Fibroblast of villous mesenchyme (primary cell): ENCODE measurements around the gene DGKG. TPM values are rescaled to one million over a fixed set of nuclear protein-coding genes. Genes with fewer than 3 reads are reported as not detected.
A peak's percentile ranks its signal among the peaks of the same experiment; 100 is the strongest.

Experiments used
- DNase-seq: peaks from one replicate; pipeline ENCODE4 v3.0.0-alpha.2; 2010; ENCODE audit warnings: low read depth
- H3K4me3 ChIP-seq: 2 replicates; pipeline ENCODE4 v1.5.1; 2011; ENCODE audit warnings: low read depth, mild to moderate bottlenecking, low read length
- total RNA-seq: library from RNA; depleted of rRNA; stranded (reverse); fragments of >200 nt; gene quantifications from 2 replicates; pipeline ENCODE4 v1.2.3, GENCODE V29; 2012
- TF ChIP-seq, protein P1 (sequence below): IDR thresholded peaks from 2 replicates; pipeline ENCODE4 v1.5.1; 2012; ENCODE audit warnings: low read depth, mild to moderate bottlenecking, low read length; ENCODE audit not compliant: insufficient read depth

DGKG gene
- total RNA-seq, 1 donor, result under 0.01 TPM

DNA sequence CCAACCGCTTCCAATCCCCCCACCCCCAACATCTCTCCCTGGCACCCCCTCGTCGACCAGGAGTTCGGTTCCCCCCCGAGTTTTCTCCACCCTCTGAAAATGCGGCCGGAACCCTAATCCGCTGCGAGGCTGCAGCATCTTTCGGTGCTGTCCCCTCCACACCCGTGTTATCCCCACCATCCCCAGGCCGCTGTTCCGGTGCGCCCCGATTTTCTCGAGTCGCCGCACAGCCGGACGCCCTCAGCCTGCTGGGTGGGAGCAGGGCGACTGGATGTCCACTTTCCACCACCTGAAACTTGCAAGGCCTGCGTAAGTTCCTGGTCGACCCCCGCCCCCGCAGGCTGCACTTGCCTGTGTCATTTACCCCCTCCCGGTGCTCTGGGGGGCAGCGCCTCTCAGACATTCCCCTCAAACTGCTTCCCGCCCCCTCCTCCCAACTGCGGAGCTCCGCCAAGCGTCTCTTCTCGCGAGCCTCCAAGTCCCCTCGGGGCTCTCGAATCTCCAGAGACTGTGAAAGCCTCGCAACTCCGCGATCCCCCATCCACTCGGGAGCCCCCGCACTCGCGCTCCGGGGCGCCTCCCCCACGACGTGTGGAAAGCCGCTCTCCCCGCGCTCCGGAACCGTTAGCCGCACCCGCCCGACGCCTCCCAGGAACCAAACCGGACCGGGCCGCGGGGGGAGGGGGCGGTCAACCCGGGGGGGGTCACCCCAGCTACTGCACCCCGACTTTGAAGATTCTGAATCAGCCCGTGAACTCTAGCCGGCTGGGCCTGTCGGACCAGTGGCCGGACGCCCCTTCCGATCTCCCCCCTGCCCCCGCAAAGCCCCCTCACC, 253.7 kb downstream of the DGKG start:
- peak; percentile 71 for DNase-seq
- peak overlapping the region; percentile 95 for H3K4me3 ChIP-seq
- TF ChIP-seq, protein P1, sequence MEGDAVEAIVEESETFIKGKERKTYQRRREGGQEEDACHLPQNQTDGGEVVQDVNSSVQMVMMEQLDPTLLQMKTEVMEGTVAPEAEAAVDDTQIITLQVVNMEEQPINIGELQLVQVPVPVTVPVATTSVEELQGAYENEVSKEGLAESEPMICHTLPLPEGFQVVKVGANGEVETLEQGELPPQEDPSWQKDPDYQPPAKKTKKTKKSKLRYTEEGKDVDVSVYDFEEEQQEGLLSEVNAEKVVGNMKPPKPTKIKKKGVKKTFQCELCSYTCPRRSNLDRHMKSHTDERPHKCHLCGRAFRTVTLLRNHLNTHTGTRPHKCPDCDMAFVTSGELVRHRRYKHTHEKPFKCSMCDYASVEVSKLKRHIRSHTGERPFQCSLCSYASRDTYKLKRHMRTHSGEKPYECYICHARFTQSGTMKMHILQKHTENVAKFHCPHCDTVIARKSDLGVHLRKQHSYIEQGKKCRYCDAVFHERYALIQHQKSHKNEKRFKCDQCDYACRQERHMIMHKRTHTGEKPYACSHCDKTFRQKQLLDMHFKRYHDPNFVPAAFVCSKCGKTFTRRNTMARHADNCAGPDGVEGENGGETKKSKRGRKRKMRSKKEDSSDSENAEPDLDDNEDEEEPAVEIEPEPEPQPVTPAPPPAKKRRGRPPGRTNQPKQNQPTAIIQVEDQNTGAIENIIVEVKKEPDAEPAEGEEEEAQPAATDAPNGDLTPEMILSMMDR, result no peak

DNA sequence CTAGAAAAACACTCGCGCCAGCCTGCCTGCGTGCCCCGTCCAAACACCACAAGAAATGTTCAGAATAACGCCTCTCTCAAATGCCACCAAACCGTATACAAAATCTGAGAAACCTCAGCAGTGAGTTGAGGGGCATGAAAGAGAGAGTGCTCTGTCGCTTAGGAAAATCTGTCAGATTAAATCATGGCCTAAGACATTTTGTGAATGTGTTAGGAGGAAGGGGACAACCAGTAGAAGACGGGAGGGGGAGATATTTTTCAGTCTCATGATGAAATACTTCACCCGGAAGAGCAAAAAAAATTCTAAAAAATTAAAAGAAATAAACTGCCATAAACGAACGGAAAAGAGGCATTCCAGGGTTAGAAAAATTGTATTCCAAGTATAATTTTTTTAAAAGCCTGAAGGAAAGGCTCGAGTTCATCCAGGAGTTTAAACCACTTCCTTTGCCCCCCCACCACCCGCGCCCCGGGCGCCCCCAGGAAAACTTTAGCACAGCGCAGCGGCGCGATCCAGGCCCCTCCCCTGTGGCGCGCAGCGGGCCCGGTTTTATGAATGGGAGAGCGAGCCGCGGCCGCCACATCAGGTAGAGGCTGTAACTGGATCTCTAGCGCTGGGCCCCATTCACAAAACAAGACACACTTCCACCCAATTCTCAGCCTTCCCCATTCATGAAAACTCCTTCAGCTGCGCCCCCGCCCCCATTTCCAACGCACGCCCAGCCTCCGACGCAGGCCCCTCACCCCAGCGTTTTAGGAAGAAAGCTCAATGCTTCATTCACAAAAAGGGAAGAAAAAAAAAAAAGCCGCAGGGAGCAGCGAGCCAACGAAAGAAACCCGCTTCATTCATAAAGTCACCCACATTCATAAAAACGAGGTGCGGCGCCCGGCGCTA, 254.6 kb downstream of the DGKG start:
- TF ChIP-seq, protein P1, result no peak
- DNase-seq, result peak; percentile 84
- H3K4me3 ChIP-seq, result peak overlapping the region; percentile 95

DNA sequence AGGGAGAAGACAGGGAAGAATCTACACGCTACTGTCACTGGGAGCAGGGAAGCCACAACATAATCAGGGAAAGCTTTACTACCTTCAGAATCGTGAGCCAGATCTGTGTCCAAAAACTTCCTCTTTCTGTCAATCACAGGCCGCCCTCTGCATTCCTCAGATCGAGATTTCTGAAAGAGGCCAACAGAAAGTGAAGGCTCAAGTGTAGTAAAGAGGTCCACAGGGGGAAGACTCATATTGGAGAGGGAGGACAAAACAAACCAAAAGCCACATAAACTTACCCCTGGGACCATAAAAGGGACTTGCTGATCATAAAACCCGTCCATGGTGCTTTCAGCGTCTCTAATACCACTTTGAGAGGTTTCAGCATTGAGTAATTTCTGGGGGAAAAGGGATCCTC, 256.5 kb downstream of the DGKG start:
- no peak for DNase-seq
- TF ChIP-seq, protein P1, result no peak

DNA sequence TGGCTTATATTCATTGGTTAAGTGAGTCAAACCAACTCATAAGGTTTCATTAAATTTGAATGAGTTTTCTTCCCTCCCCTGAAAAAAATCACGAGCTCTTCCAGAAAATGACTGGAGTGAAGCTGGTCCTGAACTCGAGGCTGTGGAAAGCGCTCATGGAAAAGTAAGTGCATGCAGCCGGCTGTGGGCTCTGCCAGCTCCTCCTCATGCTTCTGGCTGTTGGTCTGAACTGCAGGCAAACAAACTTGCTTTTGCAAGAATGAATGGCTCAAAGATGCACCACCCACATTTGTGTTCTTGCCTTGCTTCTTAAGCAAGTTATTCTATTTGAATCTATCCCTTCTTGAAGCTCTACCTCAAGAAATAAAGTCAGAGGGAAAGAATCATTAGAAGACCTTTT, 259.3 kb downstream of the DGKG start:
- DNase-seq, result no peak
- H3K4me3 ChIP-seq, result no peak overlapping the region
- TF ChIP-seq, protein P1, result no peak

More for the DNA sequence above, 256.5 kb downstream of the DGKG start:
- no peak overlapping the region for H3K4me3 ChIP-seq

DNA sequence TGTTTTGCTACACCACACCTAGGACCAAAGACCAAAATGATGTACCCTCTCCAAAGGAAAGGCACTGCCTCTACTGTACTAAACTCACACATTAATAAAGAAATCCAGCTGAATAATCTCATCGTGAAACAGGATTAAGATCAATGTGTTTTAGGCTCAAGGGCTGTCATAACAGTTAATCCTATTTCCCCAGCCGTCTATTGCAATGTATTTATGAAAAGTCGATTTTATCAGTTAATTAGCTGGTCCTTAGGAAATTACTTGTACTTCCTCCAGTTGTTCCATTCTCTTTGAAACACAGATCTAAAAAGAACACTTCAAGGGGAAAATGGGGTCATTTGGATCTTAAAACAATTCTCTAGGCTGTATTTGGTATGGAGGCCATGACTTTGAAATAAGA, 261.6 kb downstream of the DGKG start:
- TF ChIP-seq, protein P1, result no peak
- H3K4me3 ChIP-seq, result no peak overlapping the region
- DNase-seq, result no peak

DNA sequence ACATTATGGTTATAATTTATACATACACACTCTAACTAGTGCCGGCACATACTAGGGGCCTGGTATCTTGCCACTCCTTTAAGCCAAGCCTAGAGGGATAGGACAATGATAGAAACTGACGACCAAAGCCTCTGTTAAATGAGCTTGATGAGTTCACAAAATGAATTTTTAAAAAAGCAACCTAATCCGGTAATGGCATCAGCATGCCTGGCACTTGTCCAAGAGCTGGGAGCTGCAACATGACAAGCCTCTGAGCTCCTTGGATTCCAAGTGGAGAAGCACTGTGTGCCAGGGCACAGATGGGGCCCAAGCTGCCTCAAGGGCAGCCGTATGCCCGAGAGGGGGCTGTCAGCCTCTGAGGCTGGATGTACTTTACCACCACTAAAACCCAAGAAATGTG, 262.9 kb downstream of the DGKG start:
- peak; percentile 55 for DNase-seq
- TF ChIP-seq, protein P1, result no peak
- no peak overlapping the region for H3K4me3 ChIP-seq
